PC-9 (cell line): ENCODE measurements around the gene MRPS10.

Experiments used
- EZH2 ChIP-seq: fragments of 200-600 bp; sonication (generic); IDR thresholded peaks from 2 replicates; pipeline ENCODE4 v1.8.0; 2017; ENCODE audit warnings: antibody characterized with exemption, low read depth
- TF ChIP-seq, protein P1 (sequence below): fragments of 200-600 bp; sonication (generic); conservative IDR thresholded peaks from 2 replicates; pipeline ENCODE4 v1.6.1; 2017; ENCODE audit warnings: mixed run types, antibody characterized with exemption, mild to moderate bottlenecking, moderate library complexity

DNA sequence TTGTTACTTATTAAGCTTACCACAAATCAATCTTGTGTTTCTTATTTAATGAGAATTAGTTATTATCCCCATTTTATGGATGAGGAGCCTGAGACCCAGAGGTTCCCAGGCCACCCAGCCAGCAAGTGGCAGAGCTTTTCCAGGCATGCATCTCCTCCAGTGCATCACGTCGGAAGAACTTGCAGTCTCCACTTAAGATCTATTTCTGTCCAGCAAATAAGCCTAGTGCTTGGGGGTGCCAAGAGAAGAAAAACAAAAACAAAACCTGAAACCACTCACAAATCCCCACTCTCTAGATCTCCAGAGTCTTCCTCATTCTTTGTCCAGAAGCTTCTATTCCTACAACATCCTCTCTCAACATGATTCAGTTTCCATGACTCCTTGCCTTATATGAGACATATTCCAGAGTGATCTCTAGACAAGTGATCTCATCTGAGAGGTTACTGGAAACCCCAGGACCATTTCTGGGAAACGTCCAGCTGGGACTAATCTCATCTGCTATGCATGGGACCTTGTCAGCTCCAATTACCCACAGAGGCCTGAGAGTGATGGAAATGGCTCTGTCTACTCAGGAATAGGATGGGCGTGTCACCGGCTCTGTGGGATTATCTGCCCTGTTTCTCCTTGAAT lies 27.0 kb downstream of the MRPS10 start:
- TF ChIP-seq, protein P1, sequence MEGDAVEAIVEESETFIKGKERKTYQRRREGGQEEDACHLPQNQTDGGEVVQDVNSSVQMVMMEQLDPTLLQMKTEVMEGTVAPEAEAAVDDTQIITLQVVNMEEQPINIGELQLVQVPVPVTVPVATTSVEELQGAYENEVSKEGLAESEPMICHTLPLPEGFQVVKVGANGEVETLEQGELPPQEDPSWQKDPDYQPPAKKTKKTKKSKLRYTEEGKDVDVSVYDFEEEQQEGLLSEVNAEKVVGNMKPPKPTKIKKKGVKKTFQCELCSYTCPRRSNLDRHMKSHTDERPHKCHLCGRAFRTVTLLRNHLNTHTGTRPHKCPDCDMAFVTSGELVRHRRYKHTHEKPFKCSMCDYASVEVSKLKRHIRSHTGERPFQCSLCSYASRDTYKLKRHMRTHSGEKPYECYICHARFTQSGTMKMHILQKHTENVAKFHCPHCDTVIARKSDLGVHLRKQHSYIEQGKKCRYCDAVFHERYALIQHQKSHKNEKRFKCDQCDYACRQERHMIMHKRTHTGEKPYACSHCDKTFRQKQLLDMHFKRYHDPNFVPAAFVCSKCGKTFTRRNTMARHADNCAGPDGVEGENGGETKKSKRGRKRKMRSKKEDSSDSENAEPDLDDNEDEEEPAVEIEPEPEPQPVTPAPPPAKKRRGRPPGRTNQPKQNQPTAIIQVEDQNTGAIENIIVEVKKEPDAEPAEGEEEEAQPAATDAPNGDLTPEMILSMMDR, result no peak
- TF ChIP-seq EZH2, result no peak
